ENCODE measurements around the gene TOX3.

The TOX3 gene

DNA sequence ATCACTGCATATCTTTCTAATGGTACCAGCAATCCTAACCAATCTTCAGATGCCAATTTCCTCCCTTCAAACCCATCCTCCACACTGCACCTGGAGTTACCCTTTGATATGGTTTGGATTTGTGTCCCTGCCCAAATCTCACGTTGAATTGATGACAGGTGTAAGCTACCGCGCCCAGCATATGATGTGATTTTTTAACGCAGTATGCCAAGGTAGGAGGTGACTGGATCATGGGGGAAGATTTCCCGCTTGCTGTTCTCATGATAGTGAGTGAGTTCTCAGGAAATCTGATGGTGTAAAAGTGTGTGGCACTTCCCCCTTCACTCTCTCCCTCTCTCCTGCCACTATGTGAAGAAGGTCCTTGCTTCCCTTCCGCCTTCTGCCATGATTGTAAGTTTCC is 57.0 kb downstream of the TOX3 start:
- DNase-seq = no peak

GRCh38 chr16:52488837-52489289 is 58.1 kb downstream of the TOX3 start:
- no peak for DNase-seq

GRCh38 chr16:52487849-52488457 is 59.0 kb downstream of the TOX3 start:
- DNase-seq = no peak

DNA sequence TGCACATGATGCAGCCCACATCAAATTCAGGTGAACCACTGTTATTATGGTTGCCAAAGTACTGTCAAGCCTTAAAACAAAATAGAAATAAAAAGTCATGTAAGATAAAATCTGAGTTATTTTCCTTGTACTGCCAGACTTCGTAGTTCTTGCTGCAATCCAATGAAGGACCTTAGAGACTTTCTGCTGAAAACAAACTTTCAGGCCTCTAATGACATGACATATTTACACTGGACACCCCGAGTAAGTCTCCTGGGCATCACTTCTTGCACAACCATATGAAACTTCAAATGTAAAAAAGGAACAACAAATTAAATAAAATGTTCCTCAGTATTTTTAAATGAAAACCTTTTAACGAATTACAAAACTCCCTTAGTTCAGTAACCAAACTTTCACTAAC is 66.7 kb downstream of the TOX3 start:
- no peak for DNase-seq

DNA sequence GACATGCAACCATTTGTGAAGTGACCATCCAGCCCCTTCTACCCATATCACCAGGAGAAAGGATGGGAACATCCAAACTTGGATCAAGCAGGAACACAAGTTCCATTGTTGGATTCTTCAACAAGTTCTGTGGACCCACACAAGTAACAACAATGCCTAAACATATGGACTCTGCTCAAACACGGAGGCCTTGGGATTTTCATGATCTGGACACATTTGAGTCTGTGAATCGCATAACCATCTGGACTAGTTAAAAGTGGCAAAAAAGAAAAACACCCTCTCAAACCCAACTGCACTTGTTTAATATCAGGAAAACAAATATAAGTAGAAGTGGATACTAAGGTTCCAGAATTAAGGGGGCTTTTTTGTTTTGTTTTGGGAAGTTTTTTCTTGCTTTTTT is 70.8 kb downstream of the TOX3 start:
- DNase-seq = no peak

- DNase-seq = no peak
Measured at GRCh38 chr16:52474679-52475078, 72.3 kb downstream of the TOX3 start.

- DNase-seq = no peak
Measured at GRCh38 chr16:52473096-52473495, 73.8 kb downstream of the TOX3 start.

DNA sequence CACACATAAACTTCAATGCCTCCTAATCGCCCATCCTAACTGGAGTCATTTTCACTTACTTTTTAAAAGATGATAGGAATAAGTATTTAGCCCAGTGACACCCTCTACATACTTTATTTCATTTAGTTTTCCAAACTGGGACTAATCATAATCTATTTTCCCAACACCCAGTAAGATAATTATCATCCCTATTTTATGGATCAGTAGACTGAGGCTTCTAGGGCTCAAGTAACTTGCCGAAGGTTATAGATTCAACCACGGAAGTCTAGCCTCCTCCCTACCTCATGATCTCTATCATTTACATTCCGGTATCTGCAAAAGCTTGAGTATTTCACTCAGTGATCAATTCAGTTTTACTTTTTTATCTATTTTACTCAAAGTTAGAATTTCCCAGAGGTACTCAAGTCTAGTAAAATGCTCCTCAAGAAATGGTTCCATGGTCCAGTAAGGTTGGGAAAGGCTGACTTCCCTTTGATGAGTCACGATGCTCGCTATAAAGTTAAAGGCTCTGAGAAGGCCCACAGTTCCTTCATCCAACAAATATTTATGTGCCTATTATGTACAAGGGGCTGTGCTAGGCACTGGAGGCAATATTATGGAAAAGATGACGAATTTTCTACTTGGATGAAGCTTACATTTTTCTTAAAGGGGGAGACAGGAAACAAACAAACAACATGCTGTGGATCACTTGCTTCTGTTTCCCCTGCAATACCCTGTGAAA is 75.1 kb downstream of the TOX3 start:
- no peak for DNase-seq

DNA sequence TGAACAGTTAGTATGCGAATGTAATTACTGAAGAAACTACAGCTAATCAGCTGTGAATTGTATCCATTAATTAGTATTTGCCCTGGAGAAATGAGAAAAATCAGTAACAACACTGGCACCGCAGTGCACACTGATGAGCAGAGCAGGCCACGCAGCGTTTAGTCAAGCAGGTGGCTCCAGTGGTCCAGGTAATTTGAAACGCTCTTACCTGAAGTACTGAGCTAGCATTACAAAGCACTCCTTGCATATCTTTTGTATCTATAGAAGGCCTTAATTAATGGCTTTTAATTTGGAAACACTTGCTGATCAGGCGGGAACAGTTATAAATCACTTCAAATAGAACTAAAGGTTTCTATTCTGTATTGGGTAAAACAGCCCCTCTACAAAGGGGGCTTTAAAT is 76.4 kb downstream of the TOX3 start:
- DNase-seq = no peak

DNA sequence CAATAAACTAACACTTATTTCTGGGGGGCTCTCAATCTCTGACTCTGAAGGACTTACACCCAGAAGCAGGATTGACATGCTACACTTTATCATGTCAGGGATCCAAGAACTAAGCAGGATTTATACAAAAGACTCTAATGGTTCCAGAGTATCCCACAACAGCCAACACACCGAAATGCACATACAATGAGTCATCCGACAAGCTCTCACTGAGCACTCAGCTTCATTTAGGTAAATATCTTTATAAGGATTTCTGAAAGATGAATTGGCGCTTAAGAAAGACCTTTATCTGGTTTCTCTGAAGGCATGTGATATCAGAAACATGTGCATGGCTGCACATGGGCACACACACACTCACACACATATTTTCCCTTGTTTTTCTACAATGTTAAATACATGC is 77.2 kb downstream of the TOX3 start:
- no peak for DNase-seq

- no peak for DNase-seq
Measured at GRCh38 chr16:52469091-52469490, 77.9 kb downstream of the TOX3 start.

GRCh38 chr16:52467753-52468152 is 79.2 kb downstream of the TOX3 start:
- no peak for DNase-seq

DNA sequence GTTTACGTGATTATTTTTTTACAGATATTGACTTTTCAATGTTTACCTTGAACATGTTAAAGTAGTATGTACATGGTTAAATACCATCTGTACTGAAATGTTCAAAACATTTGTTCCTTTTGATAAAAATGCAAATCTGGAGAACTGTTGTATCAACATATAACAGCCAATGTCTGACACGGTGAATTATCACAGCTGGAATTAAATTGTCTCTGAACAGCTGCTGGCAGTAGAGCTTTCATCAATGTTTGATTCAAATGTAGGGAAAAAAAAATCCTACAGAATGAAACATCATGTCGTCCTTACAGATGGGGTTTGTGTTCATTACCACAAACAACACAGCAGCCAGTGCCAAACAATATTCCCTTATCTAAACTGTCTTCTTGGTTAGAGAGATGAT is 79.9 kb downstream of the TOX3 start:
- DNase-seq = no peak

DNA sequence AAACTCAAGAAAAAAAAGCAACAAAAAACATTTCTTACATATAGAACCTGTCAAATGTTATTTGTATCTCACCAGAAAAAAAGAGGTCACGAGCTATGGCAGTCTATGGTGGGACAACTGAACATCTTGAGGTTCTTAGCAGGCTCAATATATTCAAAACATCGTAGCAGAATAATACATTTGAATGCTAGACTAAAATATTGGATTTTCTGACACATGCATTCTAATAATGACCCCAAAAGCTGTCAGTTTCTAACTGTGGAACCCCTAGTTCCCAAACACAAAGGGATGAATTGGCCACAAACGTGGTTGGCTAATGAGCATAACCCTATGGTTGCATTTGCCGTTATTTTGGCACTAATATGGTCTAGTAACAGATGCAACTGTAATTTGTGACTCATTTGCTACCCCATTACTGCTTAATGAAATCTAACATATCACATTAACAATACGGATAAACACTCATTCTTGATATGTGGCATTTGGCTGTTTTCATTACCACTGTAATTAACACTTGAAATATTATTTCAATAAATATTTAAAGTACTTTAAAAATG is 81.2 kb downstream of the TOX3 start:
- DNase-seq = no peak

GRCh38 chr16:52463904-52464303 is 83.0 kb downstream of the TOX3 start:
- DNase-seq = no peak

DNA sequence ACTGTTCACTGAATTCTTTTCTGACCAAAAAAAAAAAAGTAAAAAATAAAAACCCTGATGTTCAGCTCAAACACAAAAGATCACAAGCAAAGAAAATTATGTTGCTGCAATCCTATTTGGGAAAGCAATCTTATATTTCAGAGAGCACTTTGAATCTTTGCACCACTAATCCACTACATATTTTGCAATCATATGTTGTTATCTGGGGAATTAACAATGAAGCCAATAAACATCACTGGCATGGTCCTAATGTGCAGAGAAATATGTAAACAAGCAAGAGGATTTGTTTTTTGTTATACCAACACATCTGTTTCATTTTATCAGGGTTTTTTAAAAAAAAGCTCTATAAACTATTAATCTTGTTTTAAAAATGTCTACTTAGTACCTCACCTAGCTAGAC is 84.1 kb downstream of the TOX3 start:
- DNase-seq = no peak

GRCh38 chr16:52460639-52461178 is 86.2 kb downstream of the TOX3 start:
- no peak for DNase-seq

DNA sequence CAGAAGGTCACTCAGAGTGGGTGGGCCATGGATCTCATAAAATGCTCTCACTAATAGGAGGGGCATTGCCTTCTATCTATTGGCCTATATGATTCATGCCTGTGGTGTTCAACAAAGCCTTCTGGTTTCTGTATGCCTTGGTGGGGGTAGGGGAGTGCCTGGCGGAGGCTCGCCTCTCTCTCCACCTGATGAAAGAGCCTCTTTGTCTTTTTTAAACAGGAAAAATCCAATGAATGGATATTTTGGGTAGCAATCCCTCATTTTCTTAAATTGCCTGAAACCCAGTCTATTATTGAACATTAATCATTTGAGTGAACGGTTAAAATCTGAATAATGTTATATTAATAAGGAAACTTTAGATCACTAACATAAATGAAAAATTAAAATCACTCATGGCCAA is 90.6 kb downstream of the TOX3 start:
- no peak for DNase-seq

- DNase-seq = no peak
Measured at GRCh38 chr16:52455549-52456277, 91.2 kb downstream of the TOX3 start.

GRCh38 chr16:52453644-52454043 is 93.3 kb downstream of the TOX3 start:
- no peak for DNase-seq

DNA sequence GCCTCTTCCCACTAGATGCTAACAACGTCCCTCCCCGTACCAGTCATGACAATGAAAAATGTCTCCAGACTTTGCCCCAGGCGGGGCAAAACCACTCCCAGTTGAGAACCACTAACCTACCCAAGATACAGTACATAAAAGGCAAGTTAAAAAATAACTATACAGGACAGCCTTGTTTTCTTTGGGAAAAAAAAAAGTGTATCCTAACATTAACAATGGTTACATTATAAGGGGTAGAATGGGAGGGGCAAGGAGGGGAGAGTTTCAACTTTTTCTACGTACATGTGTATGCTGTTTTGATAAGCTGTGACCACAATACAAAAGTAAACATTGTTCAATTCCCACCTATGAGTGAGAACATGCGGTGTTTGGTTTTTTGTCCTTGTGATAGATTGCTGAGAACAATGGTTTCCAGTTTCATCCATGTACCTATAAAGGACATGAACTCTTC is 94.9 kb downstream of the TOX3 start:
- DNase-seq = no peak

DNA sequence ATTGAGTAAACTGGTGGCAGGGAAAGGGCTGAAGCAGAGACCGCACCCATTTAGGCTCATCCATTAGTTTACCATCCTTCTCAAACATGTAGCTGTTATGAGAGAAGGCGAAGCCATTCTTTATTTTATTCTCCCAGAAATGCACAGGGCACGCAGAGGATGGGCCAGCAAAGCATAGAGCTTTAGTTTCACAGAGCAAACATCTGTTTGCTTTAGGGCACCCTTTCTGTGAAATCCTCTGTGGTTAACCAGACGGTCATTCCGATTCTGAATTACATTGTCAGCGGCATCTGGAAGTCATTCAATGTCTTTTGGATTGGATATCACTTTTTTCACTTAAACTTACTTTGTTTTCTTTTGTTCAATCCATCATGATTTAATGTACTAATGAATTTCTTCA is 96.0 kb downstream of the TOX3 start:
- DNase-seq = no peak

- no peak for DNase-seq
Measured at GRCh38 chr16:52450241-52450640, 96.7 kb downstream of the TOX3 start.

- DNase-seq = no peak
Measured at GRCh38 chr16:52446080-52446479, 100.9 kb downstream of the TOX3 start.
